Aorta (tissue), 5 donors: ENCODE data around the gene PDSS2. TPM values are rescaled to one million over a fixed set of nuclear protein-coding genes. Genes with fewer than 3 reads are reported as not detected.
"Not testable (repeated sequence)": the region's sequence is repeated elsewhere in the genome, so short reads cannot be mapped to it uniquely, and the experiment has no call there.

Experiments used
- ATAC-seq: fragments of 200-7000 bp; cut with Tn5 transposase; one replicate; pipeline ENCODE4 v1.9.1; 2022; ENCODE audit warnings: moderate library complexity; ENCODE audit not compliant: low FRiP score
- DNase-seq, 2 donors: peaks; one replicate each; pipeline ENCODE4 v3.0.0-alpha.2; 2020
- H3K27ac ChIP-seq, 2 donors: one replicate each; pipeline ENCODE4 v1.5.1; 2013; ENCODE audit warnings: low read length in 2 of 2, mild to moderate bottlenecking in 2 of 2, moderate library complexity in 2 of 2, control low read depth in 1 of 2, inconsistent platforms in 1 of 2, low read depth in 1 of 2
- H3K27me3 ChIP-seq, 2 donors: one replicate each; pipeline ENCODE4 v1.6.1; 2013; ENCODE audit warnings: control low read depth in 1 of 2, low read length in 1 of 2, mild to moderate bottlenecking in 1 of 2, moderate library complexity in 1 of 2; ENCODE audit not compliant: insufficient read depth in 2 of 2, control insufficient read depth in 1 of 2
- H3K36me3 ChIP-seq, 2 donors: one replicate each; pipeline ENCODE4 v1.6.1; 2013; ENCODE audit warnings: control low read depth in 1 of 2, low read length in 1 of 2, mild to moderate bottlenecking in 1 of 2; ENCODE audit not compliant: insufficient read depth in 2 of 2, control insufficient read depth in 1 of 2
- H3K4me1 ChIP-seq, 2 donors: one replicate each; pipeline ENCODE4 v1.6.1; 2013; ENCODE audit warnings: low read length in 2 of 2, control low read depth in 1 of 2, mild to moderate bottlenecking in 1 of 2, moderate library complexity in 1 of 2; ENCODE audit not compliant: insufficient read depth in 2 of 2, control insufficient read depth in 1 of 2
- H3K4me3 ChIP-seq, 2 donors: one replicate each; pipeline ENCODE4 v1.5.1; 2013; ENCODE audit warnings: low read length in 2 of 2, control low read depth in 1 of 2, mild to moderate bottlenecking in 1 of 2
- H3K9me3 ChIP-seq: one replicate; pipeline ENCODE4 v1.6.1; 2013; ENCODE audit warnings: mild to moderate bottlenecking, low read length; ENCODE audit not compliant: control insufficient read depth
- WGBS, 2 donors: extraction: QIAGEN DNeasy Blood & Tissue Kit; methylation state at CpG; one replicate each; pipeline ENCODE4 v1.1.7; 2013; 5-methylcytosine and 5-hydroxymethylcytosine counted together
- intact Hi-C, 2 donors: fragments of 100-400 bp; cut with DNase I; formaldehyde crosslinking; loops; one replicate each; pipeline versions ENCODE4 v1.14.2 to v1.15.0; 2022
- polyA plus RNA-seq, 2 donors: library from polyadenylated mRNA; stranded (reverse); fragments of 200-250 nt; gene quantifications; one replicate each; pipeline ENCODE4 v1.2.3, GENCODE V29; 2013
- total RNA-seq, 2 donors: library from RNA; stranded (reverse); fragmentation: NEBNext Ultra II Directional; extraction: Animal tissue kit (Norgen Biotek cat#: 25700); gene quantifications; one replicate each; pipeline ENCODE4 v1.2.1, GENCODE V29; 2021
- donor health status: healthy with polysubstance abuse.
- donor health status: Bipolar disorder and iron deficiency.
- donor health status: DM: no; HTN: no; CAD: no.
- donor health status: DM: no; HTN: no; CAD: no.
- donor health status: DM: yes; HTN: yes; CAD: no.

Gene PDSS2
- total and polyA plus RNA-seq, 4 donors = 5.3 to 12.9 (median 9.0) TPM

GRCh38 chr6:107123501-107123900 lies 335.9 kb downstream of the PDSS2 start:
- H3K36me3 ChIP-seq = no peaks in the 10 kb centered on the region
- H3K4me1 ChIP-seq = no peaks in the 10 kb centered on the region
- 92 to 93% methylated on average over 6 of the region's 6 CpGs for WGBS, 2 donors
- intact Hi-C loops = no loop called here
- H3K9me3 ChIP-seq = no peaks in the 10 kb centered on the region
- no peak overlapping the region for H3K4me3 ChIP-seq
- no peaks in the 10 kb centered on the region for H3K27me3 ChIP-seq
- DNase-seq (no peak), ATAC-seq (no peak)
- no peak overlapping the region for H3K27ac ChIP-seq

DNA sequence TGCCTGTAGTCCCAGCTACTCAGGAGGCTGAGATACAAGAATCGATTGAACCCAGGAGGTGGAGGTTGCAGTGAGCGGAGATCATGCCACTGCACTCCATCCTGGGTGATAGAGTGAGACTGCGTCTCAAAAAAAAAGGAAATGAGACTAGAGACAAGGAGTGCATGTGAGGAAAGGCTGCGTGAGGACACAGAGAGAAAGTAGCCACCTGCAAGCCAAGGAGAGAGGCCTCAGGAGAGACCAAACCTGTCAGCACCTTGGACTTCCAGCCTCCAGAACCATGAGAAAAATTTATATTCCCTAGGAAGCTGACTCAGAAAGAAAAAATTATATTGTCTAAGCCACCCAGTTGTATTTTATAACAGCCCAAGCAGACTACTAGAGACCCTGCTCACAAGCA lies 336.6 kb downstream of the PDSS2 start:
- no peak overlapping the region for H3K4me3 ChIP-seq
- H3K9me3 ChIP-seq = no peaks in the 10 kb centered on the region
- 96 to 99% methylated on average over 4 of the region's 4 CpGs for WGBS, 2 donors
- ATAC-seq = no peak
- H3K36me3 ChIP-seq = no peaks in the 10 kb centered on the region
- H3K27me3 ChIP-seq = no peaks in the 10 kb centered on the region
- DNase-seq = no peak
- intact Hi-C loops = no loop called here
- no peaks in the 10 kb centered on the region for H3K4me1 ChIP-seq
- no peak overlapping the region for H3K27ac ChIP-seq

- no peak overlapping the region for H3K27ac ChIP-seq
Measured at GRCh38 chr6:107121964-107122495, 337.3 kb downstream of the PDSS2 start.

GRCh38 chr6:107121266-107121665 lies 338.1 kb downstream of the PDSS2 start:
- 93 to 94% methylated on average over 6 of the region's 6 CpGs for WGBS, 2 donors
- ATAC-seq (no peak), DNase-seq (no peak)
- Histone ChIP-seq H3K4me1 (no peaks in the 10 kb centered on the region), H3K9me3 (no peaks in the 10 kb centered on the region), H3K36me3 (no peaks in the 10 kb centered on the region), H3K27me3 (no peaks in the 10 kb centered on the region), H3K4me3 (no peak overlapping the region), H3K27ac (no peak overlapping the region)
- intact Hi-C loops = no loop called here

More at GRCh38 chr6:107121964-107122495, 337.3 kb downstream of the PDSS2 start:
- intact Hi-C loops = no loop called here
- Histone ChIP-seq H3K27me3 (no peaks in the 10 kb centered on the region), H3K4me3 (no peak overlapping the region), H3K4me1 (no peaks in the 10 kb centered on the region), H3K36me3 (no peaks in the 10 kb centered on the region), H3K9me3 (no peaks in the 10 kb centered on the region)
- DNase-seq = no peak
- 87 to 89% methylated on average over 8 of the region's 8 CpGs for WGBS, 2 donors
- no peak for ATAC-seq

GRCh38 chr6:107120404-107120803 lies 339.0 kb downstream of the PDSS2 start:
- H3K27me3 ChIP-seq = no peaks in the 10 kb centered on the region
- no peaks in the 10 kb centered on the region for H3K36me3 ChIP-seq
- 98% methylated on average over 4 of the region's 4 CpGs for WGBS, 2 donors
- H3K4me1 ChIP-seq = no peaks in the 10 kb centered on the region
- intact Hi-C loops = no loop called here
- no peak overlapping the region for H3K27ac ChIP-seq
- H3K4me3 ChIP-seq = no peak overlapping the region
- ATAC-seq (no peak), DNase-seq (no peak)
- H3K9me3 ChIP-seq = no peaks in the 10 kb centered on the region

GRCh38 chr6:107118976-107119375 lies 340.4 kb downstream of the PDSS2 start:
- Histone ChIP-seq H3K36me3 (no peaks in the 10 kb centered on the region), H3K27me3 (no peaks in the 10 kb centered on the region), H3K4me3 (no peak overlapping the region), H3K9me3 (no peaks in the 10 kb centered on the region), H3K4me1 (no peaks in the 10 kb centered on the region), H3K27ac (no peak overlapping the region)
- DNase-seq (no peak), ATAC-seq (no peak)
- WGBS, 2 donors = 83 to 84% methylated on average over 2 of the region's 2 CpGs
- intact Hi-C loops = no loop called here

GRCh38 chr6:107118540-107118939 lies 340.8 kb downstream of the PDSS2 start:
- ATAC-seq, intact Hi-C loops, H3K36me3 ChIP-seq, H3K4me1 ChIP-seq, H3K4me3 ChIP-seq, DNase-seq, H3K27me3 ChIP-seq, H3K9me3 ChIP-seq, H3K27ac ChIP-seq: not testable (repeated sequence)
- WGBS, 2 donors = 93 to 94% methylated on average over 9 of the region's 9 CpGs

GRCh38 chr6:107116931-107117330 lies 342.4 kb downstream of the PDSS2 start:
- Histone ChIP-seq H3K9me3 (no peaks in the 10 kb centered on the region), H3K27me3 (no peaks in the 10 kb centered on the region), H3K4me1 (peaks cover 0 to 5% of the 10 kb centered on the region in 2 donors), H3K27ac (no peak overlapping the region), H3K36me3 (no peaks in the 10 kb centered on the region), H3K4me3 (no peak overlapping the region)
- DNase-seq (no peak), ATAC-seq (no peak)
- intact Hi-C loops = no loop called here
- 28 to 30% methylated on average over 7 of the region's 7 CpGs for WGBS, 2 donors

DNA sequence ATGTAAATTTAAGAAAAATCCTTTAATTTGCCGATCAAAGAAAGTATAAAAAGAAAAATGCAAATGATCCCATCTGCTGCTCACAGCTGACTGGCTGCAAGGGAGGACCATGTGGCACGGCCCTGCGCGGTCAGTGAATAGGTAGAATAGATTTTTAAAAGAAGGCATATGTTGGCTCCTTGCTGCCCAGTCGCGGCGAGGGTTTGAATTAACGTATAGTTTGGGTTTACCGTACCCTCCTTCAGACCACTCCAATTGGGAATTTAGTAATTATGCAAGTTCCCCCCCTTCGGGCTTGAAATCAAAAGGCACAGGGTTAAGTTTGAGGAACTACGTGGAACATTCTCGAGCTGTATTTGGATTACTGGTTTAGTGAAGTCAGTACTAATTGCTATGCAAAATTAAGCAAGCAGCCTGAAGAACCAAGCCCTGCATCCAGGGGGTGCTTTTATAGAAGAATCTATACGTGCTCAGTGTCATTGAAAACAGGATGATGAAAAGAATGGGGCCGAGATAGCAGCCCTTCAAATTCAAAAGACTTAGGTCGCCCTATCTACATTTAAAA lies 343.0 kb downstream of the PDSS2 start:
- Histone ChIP-seq H3K36me3 (no peaks in the 10 kb centered on the region), H3K4me1 (peaks cover 0 to 5% of the 10 kb centered on the region in 2 donors), H3K9me3 (no peaks in the 10 kb centered on the region), H3K27me3 (no peaks in the 10 kb centered on the region), H3K27ac (no peak overlapping the region), H3K4me3 (peak overlapping the region in 1 of 2 donors; percentile 92)
- DNase-seq (no peak), ATAC-seq (no peak)
- WGBS, 2 donors = 3 to 4% methylated on average over 15 of the region's 15 CpGs
- intact Hi-C loops = no loop called here
